ENCODE results near the gene NPB.

The NPB gene

DNA sequence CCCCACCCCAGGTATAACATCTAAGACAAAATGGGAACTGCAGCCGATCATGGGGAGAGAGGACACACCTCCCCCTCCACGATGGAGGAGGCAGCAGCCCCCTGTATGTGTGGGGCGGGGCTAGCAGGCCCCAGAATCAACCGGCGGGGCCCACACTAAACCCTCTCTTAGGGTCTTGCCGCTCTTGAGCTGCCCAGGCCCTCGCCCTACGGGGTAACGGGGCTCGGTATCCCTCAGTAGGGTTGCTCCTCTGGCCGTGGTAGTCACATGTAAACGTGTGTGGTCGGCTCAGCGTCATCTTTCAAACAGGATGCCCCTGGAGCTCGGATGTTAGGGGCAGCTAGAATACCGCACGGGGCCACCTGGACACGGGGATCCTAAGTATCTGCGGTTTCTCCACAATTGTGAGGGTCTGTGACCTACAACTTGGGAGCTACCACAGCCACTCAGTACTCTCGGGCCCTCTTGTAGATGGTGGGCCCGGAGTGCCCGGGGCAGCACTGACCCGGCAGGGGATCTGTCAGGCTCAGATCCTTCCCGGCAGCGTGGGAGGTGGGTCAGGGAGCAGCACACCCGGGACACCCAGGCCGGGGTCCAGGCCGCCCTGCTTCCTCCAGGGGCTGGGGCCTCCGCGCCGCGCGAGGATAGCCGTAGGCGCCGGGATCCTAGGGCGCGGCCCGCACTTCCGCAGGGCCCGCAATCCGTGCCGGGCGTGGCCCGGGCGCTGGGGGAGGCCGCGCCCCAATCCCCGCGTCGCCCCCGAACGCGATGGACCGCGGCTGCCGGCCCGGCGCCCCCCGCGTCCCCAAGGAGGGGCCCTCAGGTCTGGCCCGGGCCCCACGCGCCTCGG lies 31.7 kb upstream of the NPB start:
- DNase-seq, result peak; percentile 53

DNA sequence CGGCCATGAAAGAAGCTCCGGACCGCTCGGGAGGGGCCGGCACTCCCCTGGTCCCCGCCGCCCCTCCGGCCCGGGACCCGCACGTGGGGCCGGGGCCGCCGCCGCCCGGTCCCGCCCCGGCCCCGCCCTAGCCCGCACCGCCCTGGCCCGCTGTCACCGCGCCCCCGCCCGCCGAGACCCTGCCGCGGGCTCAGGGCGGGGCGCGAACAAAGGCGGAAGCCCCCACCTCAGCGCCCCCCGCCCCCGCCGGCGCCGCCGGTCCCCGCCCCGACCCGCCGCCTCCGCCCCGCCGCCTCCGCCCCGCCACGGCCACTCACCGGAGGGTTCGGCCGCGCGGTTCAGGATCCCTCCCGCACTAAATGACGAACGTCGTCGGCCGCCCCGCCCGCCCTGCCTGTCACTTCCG lies 31.1 kb upstream of the NPB start, which contains the start of gene ARHGDIA:
ARHGDIA (minus strand) TSS at position 357 of the 406 bp plus-strand sequence. CDS start 1,407 bp downstream, outside the sequence.
- DNase-seq, result no peak

DNA sequence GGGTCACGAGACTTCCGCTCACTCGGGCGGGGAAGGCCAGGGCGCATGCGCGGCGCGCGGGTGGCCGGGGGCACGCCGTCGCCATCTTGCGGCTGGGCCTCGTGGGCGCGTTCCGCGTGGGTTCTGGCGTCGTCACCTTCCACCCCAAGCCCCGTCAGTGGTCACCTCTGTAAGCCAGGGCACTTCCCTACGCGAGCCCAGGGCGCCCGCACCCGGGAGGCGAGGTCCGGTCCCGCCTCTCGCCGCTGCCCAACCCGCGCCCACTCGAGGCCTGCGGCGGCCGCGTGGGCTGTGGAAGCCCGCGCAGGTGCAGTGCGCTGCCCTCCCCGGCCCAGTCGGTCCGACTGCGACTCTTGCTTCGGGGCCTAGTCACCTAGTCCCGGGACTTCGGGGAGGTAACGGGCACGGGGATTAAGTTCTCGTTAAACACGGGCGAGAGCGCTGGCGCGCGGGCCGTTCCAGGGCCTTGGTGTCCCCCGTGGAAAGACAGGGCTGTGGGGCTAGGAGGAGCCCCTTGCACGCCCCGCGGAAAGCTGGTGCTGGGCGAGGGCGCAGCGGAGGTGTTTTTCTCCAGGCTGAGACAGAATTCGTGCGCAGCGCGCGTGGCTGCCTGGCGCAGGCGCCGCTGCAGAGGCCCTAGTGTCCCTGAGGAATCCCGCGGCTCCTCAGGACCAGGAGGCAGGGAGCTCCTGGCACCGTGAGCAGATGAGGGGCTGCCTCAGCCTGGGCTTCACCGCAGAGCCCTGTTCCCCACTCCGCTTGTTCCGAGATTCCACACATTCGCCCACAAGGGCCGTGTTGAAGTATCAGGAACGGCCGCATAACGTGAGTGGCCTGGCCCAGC lies 30.4 kb upstream of the NPB start:
- DNase-seq, result peak; percentile 96

DNA sequence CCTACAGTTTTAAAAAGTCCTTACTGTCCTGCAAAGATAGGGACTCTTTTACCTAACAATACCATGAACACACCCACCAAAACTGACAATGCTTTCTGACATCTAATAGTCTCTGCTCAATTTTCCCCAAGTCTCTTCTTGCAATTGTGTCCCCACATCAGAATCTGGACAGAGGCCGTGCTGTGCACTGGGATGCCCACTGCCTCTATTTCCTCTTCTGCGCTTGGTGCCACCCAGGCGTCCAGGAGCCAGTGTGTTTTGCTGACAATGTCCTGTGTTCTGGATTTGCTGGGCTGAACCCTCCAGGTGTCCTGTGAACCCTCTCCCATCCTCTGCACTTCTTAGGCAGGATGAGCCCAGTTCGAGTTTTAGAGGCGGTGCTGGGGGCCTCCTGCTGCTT lies 24.5 kb upstream of the NPB start:
- DNase-seq, result no peak

DNA sequence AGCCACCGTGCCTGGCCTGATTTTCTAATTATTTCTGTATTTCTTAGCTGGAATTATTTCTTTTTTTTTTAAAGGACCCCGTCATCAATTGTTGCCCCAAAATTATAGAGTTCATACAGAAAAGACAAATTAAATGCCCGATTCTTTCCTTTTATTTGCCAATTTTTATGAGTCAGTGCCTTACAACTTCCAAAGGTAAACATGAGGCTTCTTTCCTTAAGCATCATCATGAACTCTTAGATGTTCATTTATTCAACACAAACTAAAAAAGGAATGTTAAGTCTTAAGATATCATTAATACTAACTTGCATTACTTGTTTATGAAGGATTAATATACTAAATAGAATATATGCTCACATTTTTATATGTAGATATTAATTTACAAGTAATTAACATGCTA lies 23.7 kb upstream of the NPB start:
- DNase-seq, result no peak

DNA sequence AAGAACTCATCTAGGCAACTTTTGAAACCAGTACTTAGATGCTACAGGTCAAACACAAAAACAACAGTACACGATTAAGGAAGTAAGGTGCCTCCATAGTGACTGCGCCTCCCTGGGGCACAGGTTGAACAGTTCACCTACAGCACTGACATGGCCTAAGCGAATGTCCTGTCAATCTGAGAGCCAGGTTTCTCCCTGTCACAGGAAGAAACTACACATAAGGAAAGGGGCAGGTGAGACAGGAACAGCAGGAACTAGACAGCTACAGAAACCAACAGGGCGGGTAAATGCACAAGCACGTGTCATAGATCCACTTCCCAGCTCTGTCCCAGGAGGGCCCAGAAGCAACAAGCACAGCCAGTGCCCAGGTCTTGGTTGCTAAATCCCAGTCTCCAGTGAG lies 22.9 kb upstream of the NPB start:
- no peak for DNase-seq

DNA sequence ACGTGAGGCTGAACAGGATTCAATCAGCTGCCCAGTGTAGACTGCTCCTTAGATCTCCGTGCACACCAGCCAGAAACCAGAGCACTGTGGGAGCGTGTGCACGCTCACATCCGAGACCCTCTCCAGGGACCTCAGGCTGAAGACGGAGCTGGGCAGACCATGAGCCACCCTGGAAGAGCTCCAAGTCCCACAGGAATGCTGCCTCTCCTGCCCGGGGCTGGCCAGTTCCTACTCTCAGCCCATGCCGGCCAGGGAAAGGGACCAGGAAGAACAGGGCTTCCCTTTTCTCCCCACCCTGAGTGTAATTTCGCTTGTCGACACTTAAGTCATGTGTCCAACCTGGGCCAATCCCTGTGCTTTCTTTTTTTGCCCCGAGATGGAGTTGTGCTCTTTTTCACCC lies 17.5 kb upstream of the NPB start:
- DNase-seq, result no peak

DNA sequence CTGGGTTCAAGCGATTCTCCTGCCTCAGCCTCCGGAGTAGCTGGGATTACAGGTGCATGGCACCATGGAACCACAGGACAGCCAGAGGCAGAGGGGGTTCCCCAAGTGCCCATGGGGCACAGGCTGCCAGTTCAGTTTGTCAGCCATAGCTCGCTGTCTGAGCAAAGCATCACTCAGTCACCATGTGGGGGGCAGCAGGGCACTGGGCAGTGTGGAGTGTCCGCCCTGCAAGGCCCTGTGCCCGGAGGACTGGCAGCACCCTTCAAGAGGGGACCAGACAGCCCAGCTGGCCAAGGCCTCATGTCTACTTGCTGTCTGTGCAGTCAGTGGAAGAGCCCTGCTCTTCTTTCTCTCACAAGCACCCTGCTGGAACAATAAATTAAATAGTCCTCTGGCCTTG lies 17.1 kb upstream of the NPB start:
- no peak for DNase-seq

DNA sequence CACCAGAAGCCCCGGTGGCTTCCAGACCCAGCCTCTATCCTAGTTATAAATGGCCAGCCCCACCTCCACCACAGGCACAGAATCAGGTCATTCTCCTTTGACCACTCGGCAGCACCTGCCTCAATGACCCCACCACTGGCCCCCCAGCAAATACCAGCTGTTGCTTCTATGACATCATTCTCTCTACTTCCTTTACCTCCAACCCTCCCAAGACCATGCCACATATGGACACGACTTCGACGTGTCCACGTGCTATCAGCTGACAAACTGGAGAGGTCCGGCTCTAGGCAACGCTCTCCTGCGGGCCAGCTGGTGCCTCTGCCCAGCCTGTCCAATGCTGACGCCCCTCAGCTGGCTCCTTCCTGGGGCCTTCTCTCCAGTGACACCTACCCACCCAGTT lies 16.6 kb upstream of the NPB start:
- no peak for DNase-seq

DNA sequence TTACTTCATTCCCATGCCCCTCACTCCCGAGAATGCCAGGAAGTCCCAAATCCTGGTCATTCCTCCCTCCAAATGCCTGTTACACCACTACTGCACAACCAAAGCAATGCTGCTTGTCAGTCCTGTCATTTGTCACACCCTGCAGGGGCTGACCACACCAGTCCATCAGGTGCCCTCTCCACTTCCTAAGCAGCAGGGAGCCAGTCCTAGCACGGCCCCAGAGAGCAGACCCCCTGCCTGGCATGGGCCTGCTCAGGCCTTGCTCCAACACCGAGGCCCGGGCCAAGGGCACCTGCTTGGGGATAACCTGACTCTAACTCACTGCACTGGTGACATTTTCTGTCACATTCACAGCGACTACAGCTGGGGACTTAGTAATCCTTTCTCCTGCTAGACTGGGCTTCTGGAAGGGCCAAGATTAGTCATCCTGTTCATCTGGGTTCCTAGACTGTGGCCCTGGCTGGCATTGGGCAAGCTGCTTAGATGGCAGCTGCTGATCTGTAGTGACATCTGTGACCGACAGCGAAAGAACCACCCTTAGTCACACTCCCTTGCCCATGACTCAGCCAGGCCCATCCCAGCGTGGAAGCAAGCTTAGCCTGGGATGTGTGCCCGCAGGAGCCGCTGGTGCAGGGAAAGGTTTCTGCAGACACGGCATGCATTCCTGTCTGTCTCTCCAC lies 16.0 kb upstream of the NPB start:
- no peak for DNase-seq

DNA sequence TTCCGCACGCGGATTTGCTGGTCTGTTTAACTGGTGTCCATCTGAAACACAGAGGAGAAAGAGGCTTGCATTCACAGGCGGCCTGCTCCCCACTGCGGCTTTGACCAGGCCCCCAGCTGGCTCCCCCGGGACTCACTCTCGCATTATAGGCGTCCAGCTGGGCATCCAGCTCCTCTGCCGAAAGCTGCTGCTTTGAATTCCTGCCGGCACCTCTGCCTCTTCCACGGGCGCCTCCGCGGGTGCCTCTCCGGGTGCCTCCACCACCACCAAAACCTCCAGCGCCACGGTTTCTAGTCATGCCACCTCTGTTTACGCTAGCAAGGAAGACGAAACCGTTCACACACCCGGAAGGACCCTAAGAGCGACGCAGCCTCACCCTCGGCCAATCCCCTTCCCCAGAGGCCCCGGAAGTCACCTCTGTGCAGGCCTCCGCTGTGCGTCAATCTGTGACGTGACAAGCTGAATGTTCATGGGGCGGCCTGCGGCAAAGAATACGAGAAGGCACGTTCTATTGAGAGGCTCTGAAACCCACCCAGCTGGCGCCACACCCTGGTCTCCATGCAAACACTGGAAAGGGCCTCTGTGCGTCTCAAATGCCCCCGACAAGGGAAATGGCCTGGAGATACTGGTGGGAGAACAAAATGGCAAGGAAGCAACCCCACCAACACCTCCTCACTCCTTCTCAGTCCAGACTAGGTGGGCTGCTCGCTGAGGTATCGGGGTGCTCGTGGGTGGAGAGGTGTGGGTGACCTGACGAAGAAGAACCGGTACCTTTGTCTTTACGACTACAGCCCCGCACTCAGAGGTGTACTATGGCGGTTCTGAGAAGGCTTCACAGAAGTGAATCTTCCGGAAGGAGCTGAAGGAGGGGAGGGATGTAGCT lies 13.7 kb upstream of the NPB start:
- DNase-seq, result no peak

DNA sequence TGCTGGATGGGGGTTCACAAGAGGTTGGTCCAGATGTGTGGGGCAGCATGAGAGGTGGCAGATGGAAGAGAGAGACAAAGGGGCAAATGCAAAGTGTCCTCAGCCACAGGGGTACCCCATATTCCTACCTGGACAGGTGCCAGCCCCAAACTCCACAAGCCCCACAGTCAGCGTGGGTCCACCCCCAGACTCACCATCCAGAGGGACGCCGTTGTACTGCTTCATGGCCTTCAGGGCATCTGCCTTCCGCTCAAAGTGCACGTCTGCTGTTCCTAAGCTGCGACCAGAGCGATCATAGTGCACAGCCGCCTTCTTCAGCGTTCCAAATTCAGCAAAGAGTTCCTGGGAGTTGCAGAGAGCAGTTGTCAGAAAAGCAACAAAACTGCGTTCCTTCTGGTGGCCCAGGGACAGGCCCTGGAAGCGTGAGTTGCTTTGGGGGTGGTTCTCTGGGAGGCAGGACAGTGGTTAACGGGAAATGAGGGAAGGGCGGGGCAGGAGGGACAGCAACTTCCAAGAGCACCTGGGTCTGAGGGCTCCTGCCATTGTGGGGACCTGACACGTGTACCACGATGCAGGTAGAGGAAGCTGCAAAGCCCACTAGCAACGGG lies 12.9 kb upstream of the NPB start:
- DNase-seq, result no peak

DNA sequence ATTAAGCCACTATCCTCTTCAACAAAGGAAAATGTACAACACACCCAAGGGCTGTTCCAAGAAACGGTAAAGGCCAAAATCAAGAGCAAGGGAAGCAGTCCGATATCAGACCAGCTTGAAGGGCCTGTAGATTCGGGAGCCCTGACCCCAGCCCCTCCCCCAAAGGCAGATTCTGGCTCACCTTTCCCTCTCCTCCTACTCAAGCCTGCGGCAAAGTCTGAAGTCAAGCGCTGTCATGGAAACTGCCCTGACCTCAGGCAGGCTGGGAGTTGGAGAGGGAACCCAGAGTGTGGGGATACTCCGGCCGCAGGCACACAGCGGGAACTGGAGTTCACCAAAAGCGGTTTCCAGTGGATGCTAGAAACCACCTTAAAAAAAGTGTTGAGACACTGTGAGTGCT lies 12.4 kb upstream of the NPB start:
- DNase-seq, result no peak

DNA sequence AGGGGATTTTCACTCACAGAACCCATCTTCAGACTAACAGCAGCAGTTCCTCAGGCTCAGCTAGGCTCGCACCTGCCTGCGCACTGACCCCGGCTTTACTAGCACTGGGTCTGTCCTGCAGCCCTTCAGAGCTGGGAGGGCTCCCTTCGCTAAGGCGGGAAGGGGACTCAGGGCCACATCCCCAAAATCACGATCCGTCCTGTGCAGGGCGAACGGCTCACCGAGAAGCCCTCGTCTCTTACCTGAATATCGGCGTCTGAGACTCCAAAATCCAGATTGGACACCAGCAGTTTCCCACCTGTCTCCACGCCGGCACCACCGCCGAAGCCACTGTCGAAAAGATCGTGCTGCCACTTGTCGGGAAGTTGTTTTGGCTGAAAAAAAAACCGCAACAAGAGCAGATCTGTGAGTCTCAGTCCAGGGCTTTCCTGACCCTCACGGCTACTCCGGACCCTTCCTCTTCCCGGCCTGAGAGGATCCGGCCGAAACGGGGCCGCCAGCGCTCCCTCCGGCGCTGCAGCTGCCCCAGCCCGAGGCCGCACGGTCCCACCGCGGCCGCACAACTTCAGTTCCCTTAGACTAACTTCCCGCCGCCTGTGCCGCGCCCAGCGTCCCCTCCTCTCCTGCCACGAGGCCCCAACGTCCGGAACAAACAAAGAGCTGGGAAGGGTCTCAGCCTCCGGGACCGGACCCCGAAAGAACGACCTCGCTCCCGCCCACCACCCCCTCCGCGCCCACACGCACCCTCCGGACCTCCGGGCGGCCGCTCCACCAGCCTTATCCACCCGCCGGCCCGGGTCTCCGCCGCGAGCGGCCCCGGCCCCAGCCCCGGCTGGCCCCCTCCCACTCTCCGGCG lies 11.4 kb upstream of the NPB start:
- no peak for DNase-seq

DNA sequence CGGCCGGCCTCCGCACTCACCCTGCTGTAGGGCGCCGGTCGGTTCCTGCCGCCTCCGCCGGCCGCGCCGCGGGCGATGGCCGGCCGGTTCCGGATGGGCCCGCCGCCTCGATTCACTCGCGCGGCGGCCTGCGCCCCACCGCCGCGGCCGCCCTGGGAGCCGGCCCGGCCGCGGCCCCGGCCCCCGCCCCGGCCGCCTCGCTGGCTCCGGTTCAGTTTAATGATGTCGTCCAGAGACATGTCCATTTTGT lies 10.8 kb upstream of the NPB start:
- DNase-seq, result no peak

DNA sequence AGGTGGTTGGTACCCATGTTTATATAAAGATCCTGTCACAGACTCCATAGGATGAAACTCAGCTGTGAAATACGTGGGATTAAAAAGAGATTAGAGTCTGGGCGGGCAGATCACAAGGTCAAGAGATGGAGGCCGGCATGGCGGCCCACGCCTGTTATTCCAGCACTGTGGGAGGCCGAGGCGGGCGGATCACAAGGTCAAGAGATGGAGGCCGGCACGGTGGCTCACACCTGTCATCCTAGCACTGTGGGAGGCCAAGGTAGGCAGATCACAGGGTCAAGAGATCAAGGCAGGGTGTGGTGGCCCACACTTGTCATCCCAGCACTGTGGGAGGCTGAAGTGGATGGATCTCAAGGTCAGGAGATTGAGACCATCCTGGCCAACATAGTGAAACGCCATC lies 6.6 kb upstream of the NPB start:
- no peak for DNase-seq

DNA sequence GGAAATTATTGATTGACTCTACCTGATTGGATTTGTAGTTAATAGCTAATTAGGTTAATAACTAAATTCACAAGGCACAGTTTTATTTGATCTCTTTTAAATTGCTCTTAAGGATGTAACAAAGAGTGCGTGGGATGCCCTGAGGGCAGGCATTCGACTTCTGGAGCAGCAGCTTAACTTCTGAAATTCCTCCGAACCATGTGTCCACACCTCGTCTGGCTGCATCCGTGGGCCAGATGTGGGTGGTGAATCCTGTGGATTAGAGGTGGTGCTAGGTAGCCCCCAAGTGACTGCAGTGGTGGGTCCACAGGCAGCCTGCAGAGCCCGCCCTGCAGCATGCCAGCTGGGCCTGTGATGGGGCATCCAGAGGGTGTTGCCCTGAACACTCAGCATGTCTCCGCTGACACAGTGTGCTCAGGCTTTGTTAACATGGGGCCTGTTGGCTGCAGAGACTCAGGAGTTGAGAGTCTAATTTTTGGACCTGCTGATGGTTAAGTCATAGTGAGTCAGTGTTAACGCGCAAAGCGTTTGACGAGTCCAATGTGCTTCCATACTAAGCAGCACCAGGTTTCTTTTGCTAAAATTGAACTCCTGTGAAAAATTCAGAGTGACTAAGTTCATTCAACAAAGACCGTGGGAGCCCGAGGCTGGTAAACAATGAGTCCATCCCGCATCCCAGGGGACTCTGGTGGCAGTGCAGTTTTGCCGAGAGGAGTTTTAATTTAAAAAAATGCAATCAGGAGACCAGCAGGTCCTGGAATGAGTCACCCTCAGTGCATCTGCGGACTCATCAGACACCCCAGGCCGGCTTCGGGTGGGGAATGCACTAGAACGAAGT lies 3.8 kb upstream of the NPB start:
- DNase-seq, result no peak

DNA sequence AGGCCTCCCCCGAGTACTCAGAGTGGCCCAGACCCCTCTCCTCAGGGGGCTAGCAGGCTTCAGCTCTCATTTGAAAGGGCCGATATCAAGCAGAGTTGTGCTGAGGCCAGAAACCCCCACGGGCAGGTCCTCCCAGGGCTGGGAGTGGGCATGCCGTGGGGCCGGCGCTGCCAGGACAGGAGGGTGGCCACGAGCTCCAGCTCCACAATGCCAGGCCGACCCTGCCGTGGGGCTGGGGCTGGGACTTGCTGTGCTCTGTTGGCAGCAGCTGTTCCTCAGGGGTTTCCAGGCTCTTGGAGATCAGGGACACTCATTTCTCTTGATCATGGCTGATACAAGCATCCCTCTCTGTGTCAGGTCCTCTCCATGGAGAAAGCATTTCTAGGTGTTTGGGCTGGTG lies 3.2 kb upstream of the NPB start:
- DNase-seq, result no peak

DNA sequence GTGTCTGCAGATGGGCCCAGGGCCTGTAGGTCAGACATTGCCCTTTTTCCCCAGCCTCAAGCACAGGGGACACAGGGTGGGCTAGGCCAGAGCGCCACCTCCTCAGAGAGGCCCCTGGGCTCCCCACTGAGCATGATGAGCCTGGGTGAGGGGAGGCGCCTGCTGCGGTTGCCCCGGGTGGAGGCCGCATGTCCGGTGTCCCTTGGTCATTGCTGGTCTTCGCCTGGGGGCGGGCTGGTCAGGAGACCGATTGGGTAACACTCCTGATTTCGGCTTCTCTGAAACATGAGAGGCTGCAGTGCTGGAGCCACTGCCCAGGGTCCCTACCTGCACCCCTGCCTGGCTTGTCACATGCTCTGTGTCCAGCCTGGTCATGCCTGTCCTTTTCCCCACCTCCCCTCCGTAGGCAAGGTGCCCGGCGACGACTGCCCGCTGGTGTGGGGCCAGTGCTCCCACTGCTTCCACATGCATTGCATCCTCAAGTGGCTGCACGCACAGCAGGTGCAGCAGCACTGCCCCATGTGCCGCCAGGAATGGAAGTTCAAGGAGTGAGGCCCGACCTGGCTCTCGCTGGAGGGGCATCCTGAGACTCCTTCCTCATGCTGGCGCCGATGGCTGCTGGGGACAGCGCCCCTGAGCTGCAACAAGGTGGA lies 2.4 kb upstream of the NPB start:
- no peak for DNase-seq

Data from CD4-positive, alpha-beta T cell treated with Interleukin-21 for 1 hour (primary cell).